NT2/D1 (cell line): ENCODE measurements around the gene DNAJC1.

Source experiments
- YY1 ChIP-seq: IDR thresholded peaks from 2 replicates; pipeline ENCODE4 v1.6.1; 2011; ENCODE audit not compliant: insufficient read length, insufficient read depth
- ZNF274 ChIP-seq: IDR thresholded peaks from 2 replicates; pipeline ENCODE4 v1.6.1; 2011; ENCODE audit warnings: mild to moderate bottlenecking, low read depth, low read length

- TF ChIP-seq YY1: no peak
- no peak for TF ChIP-seq ZNF274
These were observed 26.1 kb upstream of the DNAJC1 start for GRCh38 chr10:22029445-22030236.
